ENCODE data around the gene EFCAB5. TPM values are rescaled to one million over a fixed set of nuclear protein-coding genes. Genes with fewer than 3 reads are reported as not detected.
"Not testable (repeated sequence)": the region's sequence is repeated elsewhere in the genome, so short reads cannot be mapped to it uniquely, and the experiment has no call there.

The EFCAB5 gene
- total RNA-seq, 5 donors from 2014 or later (not counting 1 experiment from before 2014, with no cell fraction given), result 0.63 to 1.2 (median 1.0) TPM

- Histone ChIP-seq H3K4me3 (ENCODE audit: control insufficient read depth in 1 of 2, extremely low read depth in 1 of 2, low read length in 1 of 2) (peak within 1 kb of the TSS; percentile 97 to 99), H3K27ac (ENCODE audit: low read length) (peak within 1 kb of the TSS; percentile 99), H3K36me3 (ENCODE audit: control insufficient read depth in 2 of 2, extremely low read depth in 1 of 2, insufficient read depth in 1 of 2, low read length in 1 of 2) (peaks cover 0 to 5% of the 10 kb centered on the region in 2 donors), H3K9me3 (no peaks in the 10 kb centered on the region), H3K27me3 (replicated peaks in 1 of 2; ENCODE audit: control insufficient read depth in 2 of 2, extremely low read depth in 1 of 2, insufficient read depth in 2 of 2, low read length in 1 of 2) (no peaks in the 10 kb centered on the region), H3K4me1 (ENCODE audit: control insufficient read depth in 1 of 2, extremely low read depth in 1 of 2, insufficient read depth in 2 of 2, low read length in 2 of 2) (peaks cover 13 to 21% of the 10 kb centered on the region in 2 experiments)
- DNase-seq (peak; percentile 85 to 96 (median 90)), ATAC-seq (replicated peaks in 1 of 4) (peak; percentile 98 to 100 (median 99))
- POLR2A ChIA-PET, result no interaction called here
- H3K4me1 Mint-ChIP-seq, result peaks cover 34 to 48% (median 47%) of the 10 kb centered on the region in 3 donors
- CTCF ChIA-PET, result interaction anchor here in 1 of 2 donors (0.8 to 2.8 kb wide), 2 partner anchors 11 to 826 kb away, joined by 3 to 20 read pairs; no protein-coding TSS in a partner anchor
- peaks cover 16% of the 10 kb centered on the region for H3K36me3 Mint-ChIP-seq
- peak within 1 kb of the TSS; percentile 94 to 98 (median 95) for H3K4me3 Mint-ChIP-seq
- no peaks in the 10 kb centered on the region for H3K27me3 Mint-ChIP-seq
- WGBS (ENCODE audit: insufficient coverage), result under 1% methylated on average over 31 of the region's 47 CpGs
- peak within 1 kb of the TSS; percentile 96 to 98 for H3K27ac Mint-ChIP-seq
- H3K9me3 Mint-ChIP-seq, result no peaks in the 10 kb centered on the region
These were observed 175.5 kb downstream of the EFCAB5 start, which contains the start of gene NSRP1 for GRCh38 chr17:30116661-30117551. TSS of gene NSRP1 (plus strand) at chr17:30116816. CDS start at chr17:30116844, 28 bp downstream.

GRCh38 chr17:30117675-30118081 lies 176.2 kb downstream of the EFCAB5 start:
- Histone ChIP-seq H3K4me1 (ENCODE audit: control insufficient read depth in 1 of 2, extremely low read depth in 1 of 2, insufficient read depth in 2 of 2, low read length in 2 of 2) (peaks cover 13 to 25% of the 10 kb centered on the region in 2 experiments), H3K4me3 (ENCODE audit: control insufficient read depth in 1 of 2, extremely low read depth in 1 of 2, low read length in 1 of 2) (peak overlapping the region; percentile 97 to 99), H3K27ac (ENCODE audit: low read length) (peak overlapping the region; percentile 99), H3K27me3 (replicated peaks in 1 of 2; ENCODE audit: control insufficient read depth in 2 of 2, extremely low read depth in 1 of 2, insufficient read depth in 2 of 2, low read length in 1 of 2) (no peaks in the 10 kb centered on the region), H3K9me3 (no peaks in the 10 kb centered on the region), H3K36me3 (ENCODE audit: control insufficient read depth in 2 of 2, extremely low read depth in 1 of 2, insufficient read depth in 1 of 2, low read length in 1 of 2) (peaks cover 0 to 7% of the 10 kb centered on the region in 2 donors)
- ATAC-seq (replicated peaks in 1 of 4), result no peak
- no peaks in the 10 kb centered on the region for H3K9me3 Mint-ChIP-seq
- peak overlapping the region; percentile 94 to 98 (median 95) for H3K4me3 Mint-ChIP-seq
- H3K4me1 Mint-ChIP-seq, result peaks cover 36 to 53% (median 51%) of the 10 kb centered on the region in 3 donors
- CTCF ChIA-PET, result interaction anchor here in 1 of 2 donors (0.7 to 2.8 kb wide), 3 partner anchors 12 to 827 kb away, joined by 3 to 20 read pairs (median 3); no protein-coding TSS in a partner anchor
- no CpG with 5 or more reads among the region's 5 CpGs for WGBS (ENCODE audit: insufficient coverage)
- H3K27me3 Mint-ChIP-seq, result no peaks in the 10 kb centered on the region
- peak overlapping the region; percentile 96 to 98 for H3K27ac Mint-ChIP-seq
- peak in 1 of 35 experiments; percentile 16 for DNase-seq
- POLR2A ChIA-PET, result interaction anchor here (0.8 to 1.2 kb wide), 4 partner anchors 9 to 314 kb away, joined by 3 to 19 read pairs (median 8); no protein-coding TSS in a partner anchor
- H3K36me3 Mint-ChIP-seq, result peaks cover 17% of the 10 kb centered on the region

DNA sequence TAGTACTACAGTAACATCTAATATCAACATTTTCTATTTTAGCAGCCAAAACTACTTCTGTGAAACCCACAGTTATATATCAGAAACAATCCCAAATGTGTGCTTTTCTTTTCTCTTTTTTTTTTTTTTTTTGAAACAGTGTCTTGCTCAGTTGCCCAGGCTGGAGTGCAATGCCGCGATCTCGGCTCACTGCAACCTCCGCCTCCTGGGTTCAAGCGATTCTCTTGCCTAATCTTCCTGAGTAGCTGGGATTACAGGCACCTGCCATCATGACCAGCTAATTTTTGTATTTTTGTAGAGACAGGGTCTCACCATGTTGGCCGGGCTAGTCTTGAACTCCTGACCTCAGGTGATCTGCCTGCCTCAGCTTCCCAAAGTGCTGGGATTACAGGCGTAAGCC lies 177.2 kb downstream of the EFCAB5 start:
- Histone ChIP-seq H3K36me3 (ENCODE audit: control insufficient read depth in 2 of 2, extremely low read depth in 1 of 2, insufficient read depth in 1 of 2, low read length in 1 of 2) (peaks cover 0 to 14% of the 10 kb centered on the region in 2 donors), H3K4me1 (ENCODE audit: control insufficient read depth in 1 of 2, extremely low read depth in 1 of 2, insufficient read depth in 2 of 2, low read length in 2 of 2) (peaks cover 13 to 25% of the 10 kb centered on the region in 2 experiments)
- not testable (repeated sequence) for ATAC-seq (replicated peaks in 1 of 4); H3K27ac ChIP-seq (ENCODE audit: low read length); H3K4me3 ChIP-seq (ENCODE audit: control insufficient read depth in 1 of 2, extremely low read depth in 1 of 2, low read length in 1 of 2); H3K27me3 Mint-ChIP-seq; DNase-seq; H3K27me3 ChIP-seq (replicated peaks in 1 of 2; ENCODE audit: control insufficient read depth in 2 of 2, extremely low read depth in 1 of 2, insufficient read depth in 2 of 2, low read length in 1 of 2); H3K9me3 Mint-ChIP-seq; H3K9me3 ChIP-seq
- peak overlapping the region; percentile 94 to 98 (median 95) for H3K4me3 Mint-ChIP-seq
- peak overlapping the region in 1 of 2 donors; percentile 43 for H3K27ac Mint-ChIP-seq
- POLR2A ChIA-PET, result interaction anchor here (0.7 to 1.2 kb wide), 3 partner anchors 8 to 342 kb away, joined by 3 to 14 read pairs (median 3); no protein-coding TSS in a partner anchor
- peaks cover 17% of the 10 kb centered on the region for H3K36me3 Mint-ChIP-seq
- peaks cover 36 to 55% (median 53%) of the 10 kb centered on the region in 3 donors for H3K4me1 Mint-ChIP-seq
- 100% methylated on average over 3 of the region's 7 CpGs for WGBS (ENCODE audit: insufficient coverage)
- CTCF ChIA-PET, result interaction anchor here (0.7 to 2.8 kb wide), 3 partner anchors 9 to 221 kb away, joined by 3 to 20 read pairs (median 5); no protein-coding TSS in a partner anchor

DNA sequence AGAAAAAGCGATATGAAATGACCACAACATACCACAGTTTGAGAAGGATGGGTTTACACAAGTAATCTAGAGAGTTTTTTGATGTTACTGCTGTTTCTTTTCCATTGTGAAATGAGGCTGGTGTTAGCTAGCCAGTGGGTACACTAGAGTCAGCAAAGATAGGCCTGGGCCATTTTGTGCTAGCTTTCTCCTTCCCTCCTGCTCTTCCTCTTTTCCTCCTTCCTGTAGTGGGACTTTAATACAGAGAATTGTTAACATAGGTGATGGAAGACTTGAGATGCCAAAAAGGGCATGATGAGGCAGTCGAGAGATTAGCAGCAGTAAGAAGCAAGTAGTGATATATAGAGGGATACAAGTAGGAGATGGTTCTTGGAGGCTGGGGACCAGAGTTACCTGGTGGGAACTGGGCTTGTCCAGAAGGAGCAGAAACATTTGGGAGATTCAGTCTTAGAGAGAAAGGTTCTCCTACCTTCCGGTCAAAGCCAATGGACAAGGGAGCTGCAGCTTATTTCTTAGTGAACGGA lies 182.9 kb downstream of the EFCAB5 start:
- no peaks in the 10 kb centered on the region for H3K27me3 ChIP-seq (replicated peaks in 1 of 2; ENCODE audit: control insufficient read depth in 2 of 2, extremely low read depth in 1 of 2, insufficient read depth in 2 of 2, low read length in 1 of 2)
- H3K27ac Mint-ChIP-seq, result no peak overlapping the region
- H3K36me3 ChIP-seq (ENCODE audit: control insufficient read depth in 2 of 2, extremely low read depth in 1 of 2, insufficient read depth in 1 of 2, low read length in 1 of 2), result peaks cover 0 to 29% of the 10 kb centered on the region in 2 donors
- DNase-seq (no peak), ATAC-seq (replicated peaks in 1 of 4) (no peak)
- ChIA-PET POLR2A (no interaction called here), CTCF (interaction anchor here (0.5 to 3.5 kb wide), 14 partner anchors 8 to 832 kb away, joined by 3 to 54 read pairs (median 4); partner anchors contain the start of gene TMIGD1 (in 1 of the 2))
- peaks cover 19% of the 10 kb centered on the region for H3K36me3 Mint-ChIP-seq
- peaks cover 34 to 46% (median 44%) of the 10 kb centered on the region in 3 donors for H3K4me1 Mint-ChIP-seq
- H3K9me3 Mint-ChIP-seq, result no peaks in the 10 kb centered on the region
- H3K27me3 Mint-ChIP-seq, result no peaks in the 10 kb centered on the region
- no peak overlapping the region for H3K27ac ChIP-seq (ENCODE audit: low read length)
- no peak overlapping the region for H3K4me3 ChIP-seq (ENCODE audit: control insufficient read depth in 1 of 2, extremely low read depth in 1 of 2, low read length in 1 of 2)
- H3K4me3 Mint-ChIP-seq, result no peak overlapping the region
- WGBS (ENCODE audit: insufficient coverage), result 100% methylated on average over 1 of the region's 4 CpGs
- peaks cover 2 to 12% of the 10 kb centered on the region in 2 experiments for H3K4me1 ChIP-seq (ENCODE audit: control insufficient read depth in 1 of 2, extremely low read depth in 1 of 2, insufficient read depth in 2 of 2, low read length in 2 of 2)
- no peaks in the 10 kb centered on the region for H3K9me3 ChIP-seq

DNA sequence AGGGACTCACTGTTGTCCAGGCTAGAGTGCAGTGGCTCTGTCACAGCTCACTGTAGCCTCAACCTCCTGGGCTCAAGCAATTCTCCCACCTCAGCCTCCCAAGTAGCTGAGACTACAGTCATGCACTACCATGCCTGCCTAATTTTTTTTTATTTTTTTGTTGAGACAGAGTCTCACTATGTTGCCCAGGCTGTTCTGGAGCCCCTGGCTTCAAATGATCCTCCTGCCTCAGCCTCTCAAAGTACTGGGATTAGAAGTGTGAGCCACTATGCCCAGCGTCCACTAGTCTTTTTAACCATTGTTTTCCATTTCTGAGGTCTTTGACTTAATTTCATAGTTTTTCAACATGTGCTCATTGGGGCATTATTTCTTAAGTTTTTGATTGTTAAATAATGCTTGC lies 188.7 kb downstream of the EFCAB5 start:
- POLR2A ChIA-PET, result no interaction called here
- no peaks in the 10 kb centered on the region for H3K9me3 ChIP-seq
- DNase-seq, result no peak
- H3K36me3 ChIP-seq (ENCODE audit: control insufficient read depth in 2 of 2, extremely low read depth in 1 of 2, insufficient read depth in 1 of 2, low read length in 1 of 2), result peaks cover 6 to 18% of the 10 kb centered on the region in 2 donors
- peaks cover 0 to 3% of the 10 kb centered on the region in 2 experiments for H3K4me1 ChIP-seq (ENCODE audit: control insufficient read depth in 1 of 2, extremely low read depth in 1 of 2, insufficient read depth in 2 of 2, low read length in 2 of 2)
- CTCF ChIA-PET, result no interaction called here
- ATAC-seq (replicated peaks in 1 of 4), result no peak
- no peaks in the 10 kb centered on the region for H3K27me3 ChIP-seq (replicated peaks in 1 of 2; ENCODE audit: control insufficient read depth in 2 of 2, extremely low read depth in 1 of 2, insufficient read depth in 2 of 2, low read length in 1 of 2)
- no peak overlapping the region for H3K27ac ChIP-seq (ENCODE audit: low read length)
- no peak overlapping the region for H3K4me3 Mint-ChIP-seq
- peaks cover 17 to 35% (median 32%) of the 10 kb centered on the region in 3 donors for H3K4me1 Mint-ChIP-seq
- WGBS (ENCODE audit: insufficient coverage), result no CpG with 5 or more reads among the region's 1 CpG
- peaks cover 19% of the 10 kb centered on the region for H3K36me3 Mint-ChIP-seq
- no peaks in the 10 kb centered on the region for H3K27me3 Mint-ChIP-seq
- no peaks in the 10 kb centered on the region for H3K9me3 Mint-ChIP-seq
- H3K27ac Mint-ChIP-seq, result no peak overlapping the region
- H3K4me3 ChIP-seq (ENCODE audit: control insufficient read depth in 1 of 2, extremely low read depth in 1 of 2, low read length in 1 of 2), result no peak overlapping the region

GRCh38 chr17:30132615-30133014 lies 191.2 kb downstream of the EFCAB5 start:
- Histone ChIP-seq H3K36me3 (ENCODE audit: control insufficient read depth in 2 of 2, extremely low read depth in 1 of 2, insufficient read depth in 1 of 2, low read length in 1 of 2) (peaks cover 6 to 18% of the 10 kb centered on the region in 2 donors), H3K27ac (ENCODE audit: low read length) (no peak overlapping the region), H3K9me3 (no peaks in the 10 kb centered on the region), H3K4me1 (ENCODE audit: control insufficient read depth in 1 of 2, extremely low read depth in 1 of 2, insufficient read depth in 2 of 2, low read length in 2 of 2) (no peaks in the 10 kb centered on the region), H3K4me3 (ENCODE audit: control insufficient read depth in 1 of 2, extremely low read depth in 1 of 2, low read length in 1 of 2) (no peak overlapping the region), H3K27me3 (replicated peaks in 1 of 2; ENCODE audit: control insufficient read depth in 2 of 2, extremely low read depth in 1 of 2, insufficient read depth in 2 of 2, low read length in 1 of 2) (no peaks in the 10 kb centered on the region)
- 100% methylated on average over 1 of the region's 3 CpGs for WGBS (ENCODE audit: insufficient coverage)
- POLR2A ChIA-PET, result interaction anchor here (0.6 to 0.7 kb wide), 3 partner anchors 172 to 340 kb away, joined by 4 to 6 read pairs (median 5); no protein-coding TSS in a partner anchor
- DNase-seq (no peak), ATAC-seq (replicated peaks in 1 of 4) (no peak)
- H3K4me3 Mint-ChIP-seq, result no peak overlapping the region
- no peaks in the 10 kb centered on the region for H3K27me3 Mint-ChIP-seq
- H3K4me1 Mint-ChIP-seq, result peaks cover 16 to 33% (median 29%) of the 10 kb centered on the region in 3 donors
- CTCF ChIA-PET, result interaction anchor here in 1 of 2 donors (0.7 kb wide), 2 partner anchors 8 to 387 kb away, joined by 3 to 5 read pairs; no protein-coding TSS in a partner anchor
- peaks cover 19% of the 10 kb centered on the region for H3K36me3 Mint-ChIP-seq
- H3K27ac Mint-ChIP-seq, result no peak overlapping the region
- H3K9me3 Mint-ChIP-seq, result no peaks in the 10 kb centered on the region
